HG02798 (cell line): ENCODE data around the gene TSHZ2.
"Not testable (repeated sequence)": the region's sequence is repeated elsewhere in the genome, so short reads cannot be mapped to it uniquely, and the experiment has no call there.

Experiments
- ATAC-seq: cut with Tn5 transposase; IDR thresholded peaks from one replicate; pipeline ENCODE4 v1.9.1; 2021; ENCODE audit warnings: mild to moderate bottlenecking; ENCODE audit not compliant: unreplicated experiment, poor library complexity

Gene TSHZ2

DNA sequence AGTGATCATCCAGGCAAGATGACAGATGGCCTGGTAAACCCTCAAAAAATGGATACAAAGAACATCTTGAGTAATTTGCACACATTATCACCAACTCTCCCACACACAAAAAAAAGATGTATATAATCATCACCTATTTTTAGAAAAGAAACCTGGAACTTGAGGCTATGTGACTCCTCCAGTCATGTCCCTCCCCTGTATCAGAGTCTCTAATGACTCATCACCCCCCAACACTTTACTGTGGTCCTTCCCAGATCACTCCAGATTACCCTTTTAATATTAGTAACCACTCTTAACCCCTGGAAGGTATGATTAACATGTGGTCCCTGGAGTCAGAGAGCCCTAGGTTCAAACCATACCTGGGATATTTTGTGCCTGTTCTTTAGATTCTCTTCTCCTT is 476.7 kb downstream of the TSHZ2 start:
- no peak for ATAC-seq

DNA sequence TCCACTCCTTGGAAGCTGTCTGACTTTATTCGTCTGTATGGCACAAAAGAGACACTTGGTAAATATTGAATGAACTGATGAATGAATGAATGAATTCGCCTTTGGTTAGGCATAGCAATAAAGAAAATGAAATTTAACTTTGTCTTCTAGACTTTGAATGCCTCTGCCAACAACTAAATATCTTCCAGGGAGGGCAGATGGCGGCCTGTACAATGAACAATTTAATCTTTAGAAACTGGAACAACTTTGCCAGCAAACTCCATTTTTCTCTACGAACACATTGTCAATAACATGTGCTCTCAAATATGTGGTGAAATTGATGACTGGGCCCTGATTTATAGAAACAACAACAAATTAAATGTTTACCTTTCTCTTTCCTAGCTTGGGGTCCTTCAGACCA is 480.9 kb downstream of the TSHZ2 start:
- ATAC-seq = no peak

DNA sequence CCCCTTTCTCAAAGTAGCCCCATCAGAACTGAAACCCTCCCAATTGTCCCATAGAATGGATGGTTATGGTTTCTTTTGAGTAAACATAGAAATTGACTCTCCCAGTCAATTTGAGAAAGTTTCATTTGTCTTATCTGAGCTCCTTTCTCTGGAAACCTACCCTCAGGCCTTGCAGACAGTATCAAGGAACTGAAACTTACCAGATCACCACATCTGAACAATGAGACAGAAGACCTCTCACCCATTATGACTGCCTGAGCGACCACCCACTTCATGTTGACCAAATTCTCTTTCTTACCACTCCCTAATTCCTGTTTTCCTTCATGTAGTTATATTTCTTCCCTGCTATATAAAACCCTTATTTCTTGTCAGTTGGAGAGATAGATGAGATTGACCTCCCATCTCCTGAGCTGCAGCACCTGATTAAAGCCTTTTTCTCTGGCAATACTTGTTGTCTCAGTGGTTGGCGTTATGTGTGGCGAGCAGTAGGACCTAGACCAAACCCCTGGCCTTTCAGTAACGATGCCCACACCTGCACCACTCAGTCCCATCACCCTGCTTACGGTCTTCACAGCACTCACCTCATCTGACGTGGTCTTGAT is 482.6 kb downstream of the TSHZ2 start:
- ATAC-seq = no peak

DNA sequence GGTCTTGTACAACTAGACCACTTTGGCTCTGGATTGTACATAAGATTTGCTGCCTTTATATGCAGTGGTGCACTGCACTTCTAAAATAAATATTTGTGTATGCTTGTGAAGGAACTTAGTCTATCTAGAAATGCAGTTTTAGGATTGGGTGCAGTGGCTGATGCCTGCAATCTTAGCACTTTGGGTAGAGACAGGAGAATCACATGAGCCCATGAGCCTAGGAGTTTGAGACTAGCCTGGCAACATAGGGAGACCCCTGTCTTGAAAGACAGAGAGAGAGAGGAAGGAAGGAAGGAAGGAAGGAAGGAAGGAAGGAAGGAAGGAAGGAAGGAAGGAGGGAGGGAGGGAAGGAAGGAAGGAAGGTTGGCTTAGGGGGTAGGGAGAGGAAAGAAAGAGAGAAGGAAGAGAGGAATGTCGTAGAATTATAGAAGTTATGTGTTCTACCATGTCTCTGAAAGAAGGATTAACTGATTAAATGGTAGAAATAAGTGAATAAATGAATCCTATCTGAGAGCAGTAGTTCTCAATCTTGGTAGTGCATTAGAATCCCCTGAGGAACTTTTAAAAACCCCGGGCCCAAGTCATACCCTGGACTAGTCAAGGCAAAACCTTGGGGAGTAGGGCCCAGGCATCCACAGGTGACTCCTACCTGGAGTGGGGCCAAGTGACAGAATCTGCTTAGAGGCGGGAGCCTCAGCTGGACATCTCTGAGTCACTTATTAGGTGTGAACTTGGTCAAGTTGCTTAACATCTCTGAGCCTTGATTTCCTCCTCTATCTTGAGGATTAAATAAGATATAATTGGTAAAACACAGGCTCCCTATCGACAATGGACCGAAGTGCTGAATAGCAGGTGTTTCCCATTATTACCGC is 491.2 kb downstream of the TSHZ2 start:
- no peak for ATAC-seq

DNA sequence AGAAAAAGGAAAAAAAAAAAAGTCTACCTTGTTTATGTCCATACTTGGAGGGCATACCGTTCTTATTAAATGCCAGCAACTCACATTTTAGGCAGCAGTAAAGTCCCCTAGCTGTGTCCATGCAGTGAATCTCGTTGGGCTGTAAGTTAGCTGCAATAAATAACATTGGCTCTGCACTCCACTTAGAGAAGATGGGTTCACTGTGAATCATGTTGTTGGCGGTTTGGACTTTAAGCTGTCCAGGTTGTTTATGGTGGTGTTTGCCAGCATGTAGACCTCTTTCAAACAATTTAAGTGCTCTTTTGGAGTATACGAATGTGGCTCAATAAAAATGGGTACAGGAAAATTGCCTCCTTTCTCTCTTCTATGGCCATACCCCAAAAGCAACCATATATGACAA is 494.1 kb downstream of the TSHZ2 start:
- ATAC-seq = no peak

DNA sequence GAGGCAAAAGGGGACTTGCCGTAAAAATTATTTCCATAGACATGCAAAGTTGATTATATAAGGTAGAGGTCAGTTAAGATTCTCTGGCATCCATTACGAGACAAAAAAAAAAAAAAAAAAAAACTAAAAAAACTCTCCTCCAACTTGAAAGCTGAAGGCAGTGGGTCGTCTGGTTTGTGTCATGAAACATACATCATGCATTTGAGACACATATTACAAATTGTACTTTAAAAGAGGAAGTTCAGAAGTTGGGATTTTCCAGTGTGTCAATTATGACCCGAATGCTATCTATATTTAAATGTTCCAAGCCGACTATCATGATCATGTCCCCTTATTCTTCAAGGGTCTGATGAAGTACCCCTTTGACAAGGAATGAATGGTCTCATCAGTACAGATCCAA is 496.4 kb downstream of the TSHZ2 start:
- ATAC-seq = no peak

DNA sequence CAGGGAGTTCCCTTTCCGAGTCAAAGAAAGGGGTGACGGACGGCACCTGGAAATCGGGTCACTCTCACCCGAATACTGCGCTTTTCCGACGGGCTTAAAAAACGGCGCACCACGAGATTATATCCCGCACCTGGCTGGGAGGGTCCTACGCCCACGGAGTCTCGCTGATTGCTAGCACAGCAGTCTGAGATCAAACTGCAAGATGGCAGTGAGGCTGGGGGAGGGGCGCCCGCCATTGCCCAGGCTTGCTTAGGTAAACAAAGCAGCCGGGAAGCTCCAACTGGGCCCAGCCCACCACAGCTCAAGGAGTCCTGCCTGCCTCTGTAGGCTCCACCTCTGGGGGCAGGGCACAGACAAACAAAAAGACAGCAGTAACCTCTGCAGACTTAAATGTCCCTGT is 500.7 kb downstream of the TSHZ2 start:
- ATAC-seq = not testable (repeated sequence)

DNA sequence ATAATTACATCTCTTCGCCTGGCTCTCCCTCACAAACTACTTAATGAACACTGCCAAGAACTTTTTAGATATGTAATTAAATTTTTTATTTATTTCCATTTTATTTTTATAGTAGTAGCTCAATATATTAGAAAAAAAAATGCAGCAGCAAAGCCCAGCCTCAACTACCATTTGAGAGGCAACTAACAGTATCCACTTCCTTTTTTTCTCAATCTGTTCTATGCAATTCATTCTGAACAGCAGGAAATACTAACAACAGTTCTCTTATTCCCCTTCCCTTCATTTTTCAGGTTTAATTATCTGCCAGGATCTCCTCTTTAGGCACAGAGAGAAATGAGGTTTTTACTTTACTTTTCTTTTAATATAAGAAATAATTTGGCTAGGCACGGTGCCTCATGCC is 508.8 kb downstream of the TSHZ2 start:
- ATAC-seq = no peak

DNA sequence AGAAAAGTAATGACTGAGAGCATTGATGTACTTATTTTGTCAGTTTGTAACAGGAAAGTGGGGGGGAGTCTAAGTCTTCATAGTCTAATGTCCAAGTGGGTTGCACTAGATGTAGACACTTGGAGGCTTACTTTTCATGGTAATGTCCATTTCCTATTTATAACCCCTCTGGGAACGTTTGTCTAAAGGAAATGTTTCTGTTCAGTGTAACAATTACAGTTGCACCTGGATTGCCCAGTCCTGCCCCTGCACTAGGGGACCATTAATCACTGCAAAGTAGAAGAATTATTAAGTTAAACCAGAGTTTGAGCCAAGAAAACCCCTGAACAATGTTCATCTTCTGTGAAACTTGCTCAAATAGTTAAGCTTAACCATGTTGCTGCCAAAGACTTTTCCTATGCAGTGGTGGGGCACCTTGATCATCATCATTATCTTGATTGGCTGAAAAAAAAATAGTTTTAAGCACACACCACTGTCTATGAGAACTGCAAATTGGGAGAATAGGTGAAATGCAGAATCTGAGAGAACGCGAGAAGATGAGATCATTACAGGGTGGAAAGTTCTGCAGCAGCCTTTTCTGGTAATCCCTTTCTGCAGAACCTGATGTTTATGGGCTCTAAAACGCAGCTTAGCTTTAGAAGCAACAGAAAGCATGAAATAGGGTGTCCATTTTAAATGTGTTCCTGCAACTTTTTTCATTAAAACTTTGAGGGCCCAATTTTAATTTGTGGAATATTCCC is 515.5 kb downstream of the TSHZ2 start:
- ATAC-seq = no peak

DNA sequence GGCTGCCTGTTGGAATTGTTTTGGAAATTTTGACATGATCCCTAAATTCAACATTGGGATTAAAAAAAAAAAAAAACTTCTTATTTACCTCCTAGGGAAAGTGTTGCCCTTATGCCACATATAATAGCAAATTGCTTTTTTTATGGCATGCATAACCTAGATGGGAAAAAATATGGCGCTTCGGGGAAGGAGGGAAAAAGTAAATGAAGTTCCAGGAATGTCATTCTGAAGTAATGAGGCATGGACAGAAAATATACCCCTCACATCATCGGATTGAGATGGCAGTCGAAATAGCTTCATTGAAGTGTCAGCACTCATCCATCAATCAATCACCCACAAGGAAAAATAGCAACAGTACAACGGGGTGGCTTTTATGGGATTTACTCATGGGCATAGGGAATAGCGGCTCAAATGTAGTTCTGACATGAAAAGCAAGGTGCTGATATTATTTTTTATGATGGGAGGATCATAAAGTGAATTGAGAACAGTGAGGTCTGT is 516.7 kb downstream of the TSHZ2 start:
- no peak for ATAC-seq

DNA sequence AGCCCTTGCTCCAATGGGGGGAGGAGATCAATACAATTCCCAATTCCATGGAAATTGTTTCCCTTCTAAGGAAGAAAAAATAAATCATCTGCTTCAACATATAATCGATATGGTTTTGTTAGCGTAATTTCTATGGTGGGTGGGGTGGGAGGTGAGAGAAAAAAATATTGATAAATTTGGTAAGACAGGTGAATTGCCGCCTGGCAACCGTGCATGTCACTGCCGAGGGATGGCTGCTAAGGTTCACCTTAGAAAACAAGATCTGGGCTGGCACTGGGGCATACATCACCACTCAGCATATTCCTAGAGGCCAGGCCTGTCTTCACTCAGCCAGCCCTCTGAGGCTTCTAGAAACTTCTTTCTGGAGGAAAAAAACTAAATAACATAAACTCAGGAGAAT is 517.4 kb downstream of the TSHZ2 start:
- ATAC-seq = no peak

DNA sequence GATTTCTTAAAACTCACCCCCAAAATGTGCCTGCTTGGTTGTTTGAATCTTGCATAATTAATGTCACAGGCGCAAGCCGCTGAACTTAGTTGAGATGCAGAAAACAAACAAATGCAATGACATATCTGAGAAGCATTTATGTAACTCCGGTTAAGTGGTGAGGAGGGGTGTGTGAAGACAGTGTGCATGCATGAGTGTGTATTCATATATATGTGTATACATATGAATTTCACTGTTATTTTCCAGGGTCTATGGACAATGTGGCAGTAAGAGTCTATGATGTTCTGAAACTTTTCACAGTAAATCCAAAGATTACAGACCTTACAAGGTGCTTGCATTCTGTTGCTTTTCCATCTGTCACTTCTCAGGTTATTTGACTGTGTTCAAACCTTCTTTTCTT is 518.5 kb downstream of the TSHZ2 start:
- no peak for ATAC-seq

DNA sequence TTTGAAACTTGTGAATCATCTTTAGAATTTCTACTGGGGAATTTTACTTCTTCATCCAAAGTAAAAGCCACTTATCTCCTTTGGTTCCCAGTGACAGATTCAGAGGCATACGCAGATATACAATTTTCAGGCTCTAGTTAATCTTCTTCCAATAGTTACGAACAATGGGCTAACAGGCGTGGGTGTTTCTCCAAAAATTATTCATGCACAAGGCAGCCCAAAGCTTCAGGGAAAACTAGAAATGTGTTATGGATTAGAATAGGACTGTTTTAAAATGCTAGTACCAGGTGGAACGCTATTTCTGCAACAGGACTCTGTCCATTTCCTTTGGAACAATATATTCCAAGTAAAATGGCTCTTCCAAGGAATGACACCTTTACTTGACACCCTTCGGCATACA is 519.3 kb downstream of the TSHZ2 start:
- ATAC-seq = no peak

DNA sequence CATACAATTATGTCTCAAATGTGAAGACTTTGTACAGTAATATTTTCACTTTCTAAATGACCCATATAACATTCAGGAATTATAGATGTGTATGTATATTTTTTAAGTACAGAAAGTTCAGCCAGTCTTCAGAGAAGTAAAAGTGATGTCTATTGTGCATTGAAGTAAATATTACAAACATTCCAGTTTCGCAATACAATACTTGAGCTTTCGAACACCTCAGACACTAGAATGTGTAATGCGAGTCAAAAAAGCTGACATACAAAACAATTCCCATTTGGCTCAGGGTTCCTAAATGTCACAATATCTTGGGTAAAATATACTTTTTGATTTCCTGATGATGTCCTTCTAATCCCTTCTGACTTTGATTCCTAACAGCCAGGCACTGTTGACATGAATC is 520.1 kb downstream of the TSHZ2 start:
- no peak for ATAC-seq

DNA sequence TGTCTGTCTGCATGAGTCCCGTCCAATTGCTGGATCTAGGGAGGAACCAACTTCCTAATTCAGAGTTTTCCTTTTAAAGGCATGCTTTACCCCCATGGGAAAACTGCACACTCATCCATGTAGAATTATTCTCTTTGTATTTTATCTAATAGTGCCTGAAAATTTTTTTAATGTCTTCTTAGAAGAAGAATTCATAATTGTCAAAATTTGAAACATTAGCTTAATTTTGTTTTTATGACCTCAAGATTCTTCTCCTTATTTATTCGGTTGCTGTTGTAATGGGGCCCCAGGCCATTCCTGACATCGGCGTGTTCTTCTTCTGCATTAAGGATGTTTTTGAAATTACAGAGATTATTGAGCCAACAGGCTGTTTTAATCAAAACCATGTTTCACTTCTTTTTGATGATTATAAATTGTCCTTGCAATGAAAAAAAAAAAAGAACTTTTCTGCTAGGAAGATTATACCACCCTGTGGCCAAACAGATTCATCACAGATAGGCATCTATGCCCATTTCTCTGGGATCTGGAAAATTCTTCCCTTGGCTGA is 521.2 kb downstream of the TSHZ2 start:
- ATAC-seq = no peak

DNA sequence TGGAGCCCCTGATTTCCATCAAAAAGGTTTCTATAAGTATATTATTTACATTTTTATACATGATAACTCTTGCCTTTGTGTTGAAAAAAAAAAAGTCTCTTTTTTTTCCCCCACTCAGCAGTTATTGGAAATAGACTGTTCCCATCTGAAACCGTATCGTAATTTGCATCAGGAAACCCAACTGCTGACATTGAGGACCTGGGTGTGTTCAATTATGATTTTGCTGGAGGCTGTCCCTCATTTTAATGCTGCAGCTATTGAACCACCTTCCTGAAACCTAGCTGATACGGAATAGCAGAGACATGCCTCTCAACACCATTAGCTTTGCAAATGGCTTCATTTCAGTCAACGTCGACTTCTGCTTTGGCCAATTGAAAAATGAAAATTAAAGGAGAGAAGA is 522.6 kb downstream of the TSHZ2 start:
- no peak for ATAC-seq

DNA sequence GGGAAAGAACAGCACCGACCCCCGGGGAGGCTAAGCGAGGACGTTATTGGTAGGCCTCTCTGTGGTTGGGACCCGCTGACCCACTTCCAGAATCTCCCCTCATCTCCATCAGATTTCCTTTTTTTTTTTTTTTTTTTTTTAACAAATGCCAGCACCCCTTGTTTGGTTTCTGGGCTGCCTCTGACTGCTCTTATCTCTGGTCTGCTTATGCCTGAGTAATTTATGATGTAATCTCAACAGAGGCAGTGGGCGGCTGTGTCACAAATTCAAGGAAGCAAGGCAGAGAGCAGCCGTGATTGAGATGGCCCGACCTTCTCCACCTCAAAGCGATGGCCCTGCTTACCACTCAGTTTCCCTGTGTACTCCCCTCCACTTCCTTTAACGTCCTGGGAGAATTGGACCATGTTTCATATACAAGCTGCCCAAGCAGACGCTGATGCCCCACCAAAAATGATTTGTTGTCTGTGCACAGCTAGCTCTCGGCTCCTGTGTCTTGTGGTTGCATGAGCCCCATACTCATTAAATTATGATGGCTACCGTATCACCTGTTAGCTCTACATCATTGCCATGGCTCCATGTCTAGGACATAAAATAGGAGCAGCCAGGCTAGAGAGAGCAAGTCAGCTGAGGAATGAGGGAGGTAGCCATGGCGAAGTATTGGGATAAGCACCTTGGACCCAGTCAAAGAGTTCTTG is 523.4 kb downstream of the TSHZ2 start:
- no peak for ATAC-seq

DNA sequence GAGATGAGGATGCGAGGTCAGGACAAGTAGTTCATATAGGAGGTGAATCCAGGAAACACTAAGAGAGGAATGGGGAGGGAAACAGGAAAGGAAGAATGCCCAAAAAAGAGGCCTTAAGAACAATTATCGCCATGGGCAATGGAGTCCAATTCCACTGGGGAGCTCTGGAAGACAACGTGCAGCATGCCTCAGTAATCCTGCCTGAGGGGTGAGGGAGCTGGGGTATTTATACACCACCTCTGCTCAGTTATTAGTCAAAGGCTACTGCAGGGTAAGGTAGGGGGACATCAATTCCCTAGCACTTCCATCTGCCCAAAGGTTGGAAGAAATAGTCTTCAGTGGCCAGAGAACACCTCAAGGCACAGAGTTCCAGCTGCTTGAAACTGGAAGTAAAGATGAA is 525.1 kb downstream of the TSHZ2 start:
- no peak for ATAC-seq

DNA sequence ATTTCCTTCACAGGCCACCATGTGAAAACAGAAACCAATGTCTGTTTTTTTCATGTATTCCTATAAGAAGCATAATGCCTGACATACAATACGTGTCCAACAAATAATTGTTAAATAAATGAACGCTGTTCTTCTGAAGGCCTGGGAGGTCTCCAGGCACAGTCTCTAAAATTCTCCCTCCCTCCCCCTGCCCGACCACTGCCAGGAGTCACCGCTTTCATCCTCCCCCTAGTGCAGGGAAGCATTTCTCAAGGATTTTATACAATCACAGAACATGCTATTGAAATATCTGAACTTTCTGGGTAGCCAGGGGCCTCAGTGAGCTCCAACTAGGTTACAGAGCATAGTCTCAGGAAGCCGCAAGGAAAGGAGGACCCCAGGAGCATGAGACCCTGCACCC is 526.2 kb downstream of the TSHZ2 start:
- ATAC-seq = no peak

DNA sequence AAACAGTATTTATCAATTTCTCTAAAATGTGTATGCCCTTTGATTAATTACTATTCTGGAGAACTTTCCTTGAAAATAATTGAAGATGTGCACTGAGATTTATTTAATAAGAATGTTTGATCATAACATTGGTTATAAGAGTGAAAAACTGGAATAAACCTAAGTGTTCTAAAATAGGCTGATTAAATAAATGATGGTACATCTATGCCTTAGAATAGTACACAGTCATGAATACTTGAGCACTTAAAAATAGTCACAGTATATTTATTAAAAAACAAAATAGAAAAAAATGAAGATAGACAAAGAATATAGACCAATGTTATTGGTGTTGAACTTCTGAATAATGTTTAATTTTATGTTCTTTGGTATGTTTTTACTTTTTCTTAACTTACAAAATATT is 528.5 kb downstream of the TSHZ2 start:
- no peak for ATAC-seq
